Measurements from ENCODE around the gene SPATA31E1.
"Not testable (repeated sequence)": the region's sequence is repeated elsewhere in the genome, so short reads cannot be mapped to it uniquely, and the experiment has no call there.

The SPATA31E1 gene

GRCh38 chr9:87886210-87886932 is 3.7 kb downstream of the SPATA31E1 start:
- no peak for DNase-seq (ENCODE audit: low spot score)

DNA sequence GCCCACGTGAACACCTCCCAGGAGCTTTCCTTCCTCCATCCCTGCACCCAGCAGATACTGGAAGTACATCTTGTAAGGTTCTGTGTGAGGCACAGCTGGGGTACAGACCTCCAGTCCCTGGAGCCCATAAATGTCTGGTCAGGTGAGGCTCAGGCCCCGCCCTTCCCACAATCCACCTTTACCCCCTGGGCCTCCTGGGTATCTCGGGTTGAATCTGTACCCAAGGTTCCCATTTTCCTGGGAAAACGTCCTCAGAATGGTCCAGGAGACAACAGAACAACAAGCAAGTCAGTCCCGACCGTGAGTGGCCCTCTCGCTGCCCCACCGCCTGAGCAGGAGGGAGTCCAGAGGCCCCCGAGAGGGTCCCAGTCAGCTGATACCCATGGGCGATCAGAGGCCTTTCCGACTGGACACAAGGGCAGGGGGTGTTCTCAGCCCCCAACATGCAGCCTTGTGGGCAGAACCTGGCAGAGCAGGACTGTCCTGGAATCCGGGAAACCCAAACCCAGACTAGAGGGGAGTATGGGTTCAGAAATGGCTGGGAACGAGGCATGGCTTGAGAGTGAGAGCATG is 4.3 kb downstream of the SPATA31E1 start:
- DNase-seq (ENCODE audit: low spot score), result no peak

GRCh38 chr9:87887661-87888480 is 5.2 kb downstream of the SPATA31E1 start:
- no peak for DNase-seq (ENCODE audit: low spot score)

DNA sequence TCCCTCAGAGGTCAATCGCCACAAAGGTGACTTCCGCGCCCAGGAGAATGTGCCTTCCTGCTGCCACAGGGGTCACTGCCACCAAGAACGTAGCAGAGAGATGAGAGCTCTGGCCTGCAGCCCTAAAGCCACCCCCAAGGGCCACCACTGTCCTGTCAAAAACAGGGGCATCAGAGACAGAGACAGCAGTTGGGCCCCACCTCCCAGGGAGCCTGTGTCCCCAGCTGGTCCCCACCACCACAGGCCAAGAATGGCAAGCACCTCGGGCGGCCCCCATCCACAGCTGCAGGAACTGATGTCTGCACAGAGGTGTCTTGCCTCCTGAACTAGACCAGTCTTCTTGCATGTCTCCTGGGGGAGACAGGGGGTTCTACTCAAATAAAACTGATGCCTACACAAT is 5.8 kb downstream of the SPATA31E1 start:
- no peak for DNase-seq (ENCODE audit: low spot score)

GRCh38 chr9:87889065-87889881 is 6.6 kb downstream of the SPATA31E1 start:
- DNase-seq (ENCODE audit: low spot score), result no peak

DNA sequence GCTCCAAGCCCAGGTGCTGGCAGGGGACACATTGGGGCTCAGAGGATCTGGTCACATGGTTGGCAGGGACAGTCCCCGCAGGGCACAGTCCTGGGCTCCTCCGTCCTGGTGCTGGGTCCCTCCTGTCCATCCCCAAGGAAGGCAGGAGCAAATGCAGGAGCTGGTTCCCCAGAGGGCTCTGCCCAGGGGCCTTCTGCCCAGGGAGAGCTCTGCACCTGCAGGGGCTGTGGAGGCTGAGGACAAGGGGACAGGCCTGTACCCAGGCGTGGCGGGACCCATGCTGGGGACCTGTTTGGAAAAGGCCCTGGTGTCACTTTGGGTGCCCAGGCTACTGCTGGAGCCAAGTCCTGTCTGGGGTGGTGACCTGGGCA is 7.2 kb downstream of the SPATA31E1 start:
- DNase-seq (ENCODE audit: low spot score), result no peak

- DNase-seq (ENCODE audit: low spot score), result no peak
Measured at GRCh38 chr9:87890837-87891236, 8.2 kb downstream of the SPATA31E1 start.

GRCh38 chr9:87891754-87892153 is 9.1 kb downstream of the SPATA31E1 start:
- no peak for DNase-seq (ENCODE audit: low spot score)

DNA sequence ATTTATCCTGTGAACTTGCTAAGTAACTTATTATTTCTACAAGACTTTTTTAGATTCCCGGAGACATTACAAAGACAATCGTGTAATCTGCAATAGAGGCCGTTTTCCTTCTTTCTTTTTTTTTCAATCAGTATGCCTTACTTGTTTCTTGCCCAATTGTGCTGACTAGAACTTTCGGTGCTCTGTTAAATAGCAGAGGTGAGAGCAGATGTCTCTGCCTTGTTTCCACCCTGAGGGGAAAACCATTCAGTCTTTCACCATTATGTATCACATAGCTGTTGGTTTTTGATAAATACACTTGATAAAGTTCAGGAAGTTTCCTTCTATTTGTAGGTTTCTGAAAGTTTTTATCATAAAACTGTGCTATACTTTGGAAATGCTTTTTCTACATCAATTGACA is 10.3 kb downstream of the SPATA31E1 start:
- DNase-seq (ENCODE audit: low spot score), result no peak

DNA sequence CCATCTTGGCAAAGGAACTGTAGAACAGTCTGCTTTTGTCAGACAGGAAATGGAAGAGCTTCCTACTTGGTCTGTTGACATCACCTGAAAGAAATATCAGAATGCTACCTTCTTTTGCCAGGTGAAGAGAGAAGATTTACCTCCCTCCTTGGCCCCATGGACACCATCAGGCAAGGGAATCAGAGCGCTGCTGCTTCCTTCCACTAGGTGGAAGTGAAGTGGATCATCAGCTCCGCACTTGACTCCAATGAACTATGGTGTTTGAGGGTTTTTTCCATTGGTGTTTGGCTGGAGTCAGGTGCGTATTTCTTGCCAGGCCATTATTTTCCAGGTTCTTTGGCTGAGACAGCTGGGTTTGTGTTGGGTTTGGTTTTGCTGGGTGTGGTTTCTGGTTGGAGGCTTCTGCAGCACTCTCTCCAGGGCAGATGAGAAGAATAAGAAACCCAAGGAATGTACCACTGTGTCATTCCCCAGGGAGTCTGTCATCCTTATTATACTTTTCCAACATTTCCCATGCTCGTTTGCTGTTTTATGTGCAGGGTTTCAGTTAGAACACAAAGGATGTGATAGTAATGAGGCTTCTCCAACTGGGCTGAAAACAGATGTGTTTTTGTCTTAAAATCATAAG is 12.4 kb downstream of the SPATA31E1 start:
- no peak for DNase-seq (ENCODE audit: low spot score)

DNA sequence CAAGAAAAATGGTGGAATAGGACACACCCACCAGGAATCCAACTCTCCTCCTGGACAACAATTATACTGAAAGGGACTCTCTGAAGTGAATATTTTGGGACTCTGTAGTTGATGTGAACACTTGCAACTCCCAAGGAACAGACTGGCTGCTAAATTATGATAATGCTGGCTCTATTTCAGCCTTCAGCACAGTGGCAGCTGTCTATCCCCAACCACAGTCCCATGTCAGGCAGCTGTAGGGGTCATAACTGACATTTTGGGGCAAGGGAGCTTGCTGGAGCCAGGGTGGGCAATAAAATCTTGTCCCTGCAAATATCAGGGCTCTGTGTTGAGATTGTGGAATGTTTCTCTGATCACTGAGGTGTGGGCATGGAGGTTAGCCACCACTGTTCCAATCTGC is 14.2 kb downstream of the SPATA31E1 start:
- DNase-seq (ENCODE audit: low spot score), result no peak

DNA sequence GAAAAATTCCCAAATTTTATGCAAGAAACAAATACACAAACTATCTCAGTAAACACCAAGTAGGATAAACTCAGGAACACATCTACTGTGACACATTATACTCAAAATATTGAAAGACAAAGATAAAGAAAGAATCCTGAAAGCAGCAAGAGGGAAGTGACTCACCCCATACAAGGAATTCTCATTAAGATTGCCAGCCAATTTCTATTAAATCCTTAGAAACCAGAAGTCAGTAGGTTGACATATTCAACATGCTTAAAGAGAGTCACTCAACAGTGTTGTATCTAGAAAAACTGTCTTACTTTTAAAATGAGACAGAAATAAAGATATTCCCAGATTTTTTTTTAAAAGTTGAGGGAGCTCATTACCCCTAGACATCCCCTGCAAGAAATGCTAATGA is 15.5 kb downstream of the SPATA31E1 start:
- DNase-seq (ENCODE audit: low spot score), result no peak

- not testable (repeated sequence) for DNase-seq (ENCODE audit: low spot score)
Measured at GRCh38 chr9:87902371-87902770, 19.7 kb downstream of the SPATA31E1 start.

GRCh38 chr9:87909310-87910041 is 26.8 kb downstream of the SPATA31E1 start:
- DNase-seq (ENCODE audit: low spot score), result peak; percentile 14

DNA sequence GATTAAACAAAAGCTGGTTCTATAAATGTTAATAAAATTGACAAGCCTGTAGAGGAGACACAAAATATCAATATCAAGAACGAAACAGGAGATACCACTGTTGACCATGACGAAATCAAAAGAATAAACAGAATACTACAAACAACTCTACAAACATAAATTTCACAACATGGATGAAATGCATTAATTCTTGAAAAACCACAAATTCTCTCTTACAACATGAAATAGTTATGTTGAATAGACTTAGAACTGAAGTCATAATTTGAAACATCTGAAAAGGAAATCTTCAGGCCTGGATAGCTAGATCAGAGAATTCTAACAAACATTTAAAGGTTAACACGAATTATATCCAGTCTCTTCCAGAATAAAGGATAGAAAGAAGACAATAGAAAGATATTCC is 28.1 kb downstream of the SPATA31E1 start:
- no peak for DNase-seq (ENCODE audit: low spot score)

DNA sequence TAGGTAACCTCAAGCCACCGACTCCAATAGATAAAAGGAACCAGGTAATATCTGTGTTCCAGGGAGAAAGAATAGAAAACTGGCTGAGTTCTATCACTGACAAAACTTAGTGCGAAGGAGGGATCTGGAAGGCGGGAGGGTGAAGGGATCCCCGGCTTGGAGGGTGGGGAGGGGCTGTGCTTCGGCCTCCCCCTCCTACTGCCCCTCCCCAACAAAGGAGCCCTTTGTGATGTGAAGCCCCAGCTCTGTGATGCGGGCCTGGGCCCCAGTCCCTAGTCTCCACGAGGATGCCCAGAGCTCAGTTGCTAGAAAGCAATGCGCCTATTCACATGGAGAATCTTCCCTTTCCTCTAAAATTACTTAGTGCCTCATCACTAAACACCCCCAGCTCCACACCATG is 35.0 kb downstream of the SPATA31E1 start, which contains the start of gene SPATA31C1:
Gene SPATA31C1 (plus strand): TSS at position 301 of the 400 bp plus-strand sequence.
- DNase-seq (ENCODE audit: low spot score), result not testable (repeated sequence)

- DNase-seq (ENCODE audit: low spot score), result not testable (repeated sequence)
Measured at GRCh38 chr9:87919013-87919412, 36.3 kb downstream of the SPATA31E1 start.

DNA sequence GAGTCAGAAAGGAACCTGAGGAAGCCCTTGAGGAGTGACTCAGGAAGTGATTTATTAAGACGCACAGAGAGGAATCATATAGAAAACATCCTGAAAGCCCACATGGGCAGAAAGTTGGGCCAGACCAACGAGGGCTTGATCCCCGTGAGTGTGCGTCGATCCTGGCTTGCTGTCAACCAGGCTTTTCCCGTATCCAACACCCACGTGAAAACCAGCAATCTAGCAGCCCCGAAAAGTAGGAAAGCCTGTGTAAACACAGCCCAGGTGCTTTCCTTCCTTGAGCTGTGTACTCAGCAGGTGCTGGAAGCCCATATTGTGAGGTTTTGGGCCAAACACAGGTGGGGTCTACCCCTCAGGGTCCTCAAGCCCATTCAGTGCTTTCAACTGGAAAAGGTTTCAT is 38.9 kb downstream of the SPATA31E1 start:
- not testable (repeated sequence) for DNase-seq (ENCODE audit: low spot score)

GRCh38 chr9:87923012-87923411 is 40.3 kb downstream of the SPATA31E1 start:
- DNase-seq (ENCODE audit: low spot score), result not testable (repeated sequence)

- not testable (repeated sequence) for DNase-seq (ENCODE audit: low spot score)
Measured at GRCh38 chr9:87924851-87925250, 42.2 kb downstream of the SPATA31E1 start.

DNA sequence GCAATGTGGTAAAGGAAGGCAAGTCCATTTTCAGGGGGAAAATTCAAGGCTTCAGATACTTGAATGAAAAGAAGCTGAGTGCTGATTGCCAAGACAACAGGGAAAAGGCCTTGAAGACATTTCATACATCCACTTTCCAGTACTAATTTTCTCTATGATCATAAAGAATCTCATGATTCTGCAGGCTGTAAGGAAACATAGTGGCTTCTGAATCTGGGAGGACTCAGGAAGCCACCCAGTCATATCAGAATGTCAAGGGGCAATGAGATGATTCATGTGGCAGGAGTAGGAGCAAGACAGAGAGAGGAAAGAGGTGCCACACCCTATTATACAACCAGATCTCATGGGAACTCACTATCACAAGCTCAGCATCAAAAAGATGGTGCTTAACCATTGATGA is 46.5 kb downstream of the SPATA31E1 start:
- DNase-seq (ENCODE audit: low spot score), result not testable (repeated sequence)

All from hematopoietic multipotent progenitor cell treated with erythropoietin and hydrocortisone succinate and interleukin-3 and kit ligand, for 17 days (in vitro differentiated cells).